Nephron (organoid): ENCODE measurements around the gene TXNRD3.
A peak's percentile ranks its signal among the peaks of the same experiment; 100 is the strongest.

ENCODE experiments used
- H3K27ac Mint-ChIP-seq, 3 experiments: 2 replicates each; pipeline ENCODE4 v1.8.0; 2020; ENCODE audit warnings: mixed read lengths in 3 of 3, mild to moderate bottlenecking in 2 of 3, moderate library complexity in 1 of 3
- H3K27me3 Mint-ChIP-seq: 2 replicates; pipeline ENCODE4 v1.8.0; 2021; ENCODE audit warnings: low read depth, mild to moderate bottlenecking, moderate library complexity, mixed read lengths
- H3K36me3 Mint-ChIP-seq: 2 replicates; pipeline ENCODE4 v1.8.0; 2020; ENCODE audit warnings: low read depth, mixed read lengths
- H3K4me1 Mint-ChIP-seq: 2 replicates; pipeline ENCODE4 v1.8.0; 2020; ENCODE audit warnings: mixed read lengths
- H3K4me3 Mint-ChIP-seq, 3 experiments: 2 replicates each; pipeline ENCODE4 v1.8.0; 2020; ENCODE audit warnings: mild to moderate bottlenecking in 3 of 3, mixed read lengths in 3 of 3, moderate library complexity in 2 of 3
- H3K9me3 Mint-ChIP-seq: 2 replicates; pipeline ENCODE4 v1.8.0; 2020; ENCODE audit warnings: mixed read lengths
- TF ChIP-seq, protein P1 (sequence below), 3 experiments: fragments of 200-600 bp; sonication (generic); IDR thresholded peaks; one replicate each; pipeline ENCODE4 v1.5.0; 2021; ENCODE audit warnings: antibody characterized with exemption in 3 of 3; ENCODE audit not compliant: unreplicated experiment in 3 of 3

The TXNRD3 gene

DNA sequence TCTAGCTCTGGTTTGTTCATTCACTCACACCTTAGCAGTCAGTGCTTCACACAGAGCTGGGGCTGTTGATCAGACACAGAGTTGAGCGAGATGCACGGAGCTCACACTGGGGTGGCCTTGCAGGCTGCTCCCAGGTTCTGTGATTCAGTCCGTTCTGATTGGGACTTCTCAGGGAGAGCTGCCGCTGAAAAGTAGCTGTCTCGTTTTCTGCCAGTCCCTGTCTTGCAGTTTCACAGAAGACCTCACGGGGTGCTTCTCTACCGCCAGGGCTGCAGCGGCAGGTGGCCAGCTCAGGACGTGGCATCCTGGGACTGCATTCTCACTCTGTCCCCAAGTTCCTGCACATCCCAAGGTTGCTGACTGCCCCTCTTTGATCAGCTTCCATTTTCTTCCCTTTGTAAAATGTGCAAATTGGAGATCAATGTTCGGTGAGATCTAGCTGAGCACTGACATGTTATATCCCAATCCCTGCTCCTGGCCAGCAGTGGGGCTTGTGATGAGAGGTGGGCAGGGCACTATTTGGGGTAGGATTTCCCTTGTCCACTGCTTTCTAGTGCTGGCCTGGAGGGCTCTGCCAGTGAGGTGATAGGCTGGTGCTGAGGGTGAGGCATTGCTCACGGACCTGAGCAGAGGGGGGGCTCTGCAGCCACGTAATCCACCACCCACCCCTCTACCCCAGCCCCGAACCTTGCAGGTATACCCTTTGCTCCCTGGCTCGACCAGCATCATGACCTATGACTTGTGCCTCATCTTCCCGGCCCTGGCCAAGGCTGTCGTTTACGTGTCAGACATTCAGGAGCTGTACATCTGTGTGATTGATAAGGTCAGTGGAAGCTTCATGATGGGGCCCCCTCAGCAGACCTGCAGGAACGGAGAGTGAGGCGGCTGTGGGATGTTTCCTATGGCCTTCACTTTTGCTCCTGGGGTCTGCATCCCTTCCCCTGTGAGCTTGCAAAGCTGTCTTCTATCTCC, 5.3 kb upstream of the TXNRD3 start:
- Mint-ChIP-seq H3K27me3 (peaks cover 65% of the 10 kb centered on the region), H3K4me3 (peak overlapping the region in 1 of 3 experiments; percentile 59), H3K27ac (no peak overlapping the region), H3K4me1 (no peaks in the 10 kb centered on the region), H3K9me3 (peaks cover 4% of the 10 kb centered on the region), H3K36me3 (no peaks in the 10 kb centered on the region)
- TF ChIP-seq, protein P1, sequence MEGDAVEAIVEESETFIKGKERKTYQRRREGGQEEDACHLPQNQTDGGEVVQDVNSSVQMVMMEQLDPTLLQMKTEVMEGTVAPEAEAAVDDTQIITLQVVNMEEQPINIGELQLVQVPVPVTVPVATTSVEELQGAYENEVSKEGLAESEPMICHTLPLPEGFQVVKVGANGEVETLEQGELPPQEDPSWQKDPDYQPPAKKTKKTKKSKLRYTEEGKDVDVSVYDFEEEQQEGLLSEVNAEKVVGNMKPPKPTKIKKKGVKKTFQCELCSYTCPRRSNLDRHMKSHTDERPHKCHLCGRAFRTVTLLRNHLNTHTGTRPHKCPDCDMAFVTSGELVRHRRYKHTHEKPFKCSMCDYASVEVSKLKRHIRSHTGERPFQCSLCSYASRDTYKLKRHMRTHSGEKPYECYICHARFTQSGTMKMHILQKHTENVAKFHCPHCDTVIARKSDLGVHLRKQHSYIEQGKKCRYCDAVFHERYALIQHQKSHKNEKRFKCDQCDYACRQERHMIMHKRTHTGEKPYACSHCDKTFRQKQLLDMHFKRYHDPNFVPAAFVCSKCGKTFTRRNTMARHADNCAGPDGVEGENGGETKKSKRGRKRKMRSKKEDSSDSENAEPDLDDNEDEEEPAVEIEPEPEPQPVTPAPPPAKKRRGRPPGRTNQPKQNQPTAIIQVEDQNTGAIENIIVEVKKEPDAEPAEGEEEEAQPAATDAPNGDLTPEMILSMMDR (IDR thresholded peaks at IDR 0.05; ENCODE audit: unreplicated experiment in 3 of 3) = no peak

DNA sequence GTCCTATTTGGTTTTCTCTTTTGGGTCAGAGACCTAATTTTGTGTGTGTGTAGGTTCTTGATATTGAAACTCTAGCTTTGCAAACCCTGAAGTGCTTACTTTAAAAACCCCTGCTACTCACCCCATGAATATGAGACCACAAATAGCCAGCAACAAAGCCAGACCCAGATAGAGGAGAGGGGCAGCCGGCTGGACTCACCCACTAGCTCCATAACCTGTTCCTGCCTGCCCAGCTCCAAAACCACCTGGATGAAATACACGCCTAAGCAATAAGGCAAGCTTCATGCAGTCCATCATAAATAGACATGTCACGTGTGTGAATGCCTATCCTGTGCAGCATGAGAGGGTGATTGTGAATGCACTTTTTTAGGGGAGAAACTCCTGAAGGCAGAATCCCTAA, 3.7 kb upstream of the TXNRD3 start:
- Mint-ChIP-seq H3K27ac (no peak overlapping the region), H3K4me3 (no peak overlapping the region), H3K27me3 (peaks cover 57% of the 10 kb centered on the region), H3K4me1 (peaks cover 1% of the 10 kb centered on the region), H3K36me3 (no peaks in the 10 kb centered on the region), H3K9me3 (peaks cover 4% of the 10 kb centered on the region)
- TF ChIP-seq, protein P1 (IDR thresholded peaks at IDR 0.05; ENCODE audit: unreplicated experiment in 3 of 3) = no peak

DNA sequence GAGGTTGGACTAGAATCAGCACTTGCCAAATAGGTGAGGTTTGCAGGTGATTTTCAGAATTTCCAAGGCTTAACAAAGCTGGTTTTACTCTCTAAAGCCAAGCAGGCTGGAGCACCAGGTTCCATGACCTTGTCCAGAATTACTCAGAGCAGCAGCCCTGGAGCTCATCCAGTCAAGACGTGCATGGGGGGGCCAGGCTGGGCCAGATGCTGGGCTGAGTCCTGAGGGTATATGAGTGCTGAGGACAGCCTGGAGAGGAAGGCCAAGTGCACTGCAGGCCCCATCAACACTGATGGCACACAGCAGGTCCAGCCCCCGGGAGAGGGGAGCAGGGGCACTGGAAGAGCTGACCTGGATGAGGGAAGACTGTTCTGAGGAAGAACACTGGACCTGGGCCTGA, 3.0 kb upstream of the TXNRD3 start:
- Mint-ChIP-seq H3K27me3 (peaks cover 52% of the 10 kb centered on the region), H3K36me3 (no peaks in the 10 kb centered on the region), H3K9me3 (peaks cover 4% of the 10 kb centered on the region), H3K27ac (no peak overlapping the region), H3K4me1 (peaks cover 8% of the 10 kb centered on the region), H3K4me3 (peak overlapping the region in 1 of 3 experiments; percentile 70)
- TF ChIP-seq, protein P1 (IDR thresholded peaks at IDR 0.05; ENCODE audit: unreplicated experiment in 3 of 3) = no peak

DNA sequence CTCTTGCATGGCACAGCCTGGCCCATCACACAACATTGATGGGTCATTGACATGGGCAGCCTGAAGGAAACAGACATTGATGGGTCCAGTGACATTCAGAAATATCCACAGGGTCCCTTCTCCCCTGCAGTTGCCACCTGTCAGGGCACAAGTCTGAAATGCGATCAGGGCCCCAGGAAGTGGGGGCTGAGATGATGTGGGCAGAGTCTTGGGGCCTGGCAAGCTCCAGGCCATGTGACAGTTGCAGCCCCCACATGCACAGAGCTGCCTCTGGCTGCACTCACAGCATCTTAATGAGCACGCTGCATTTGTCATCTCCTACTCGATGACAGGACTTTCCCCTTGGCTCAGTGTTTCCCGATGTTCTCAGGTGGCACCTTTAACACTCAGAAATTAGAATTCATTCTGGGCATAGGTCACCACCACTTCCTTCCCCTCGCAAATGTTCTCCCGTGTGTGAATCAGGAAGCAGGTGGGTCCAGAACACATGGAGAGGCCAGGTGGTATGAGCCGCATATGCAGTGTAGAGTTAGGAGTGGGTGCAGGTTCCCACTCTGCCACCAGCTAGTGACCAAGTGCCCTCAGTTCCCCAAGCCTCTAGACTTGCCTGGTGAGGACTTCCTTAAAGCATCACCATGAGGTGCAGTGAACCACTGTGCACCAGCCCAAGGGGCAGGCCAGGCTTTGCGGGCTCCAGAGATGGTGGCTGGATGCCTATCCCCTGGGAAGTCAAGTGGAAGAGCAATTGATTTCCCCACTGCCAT, 1.6 kb upstream of the TXNRD3 start:
- peak overlapping the region; percentile 3 to 72 (median 66) for H3K4me3 Mint-ChIP-seq
- peaks cover 8% of the 10 kb centered on the region for H3K4me1 Mint-ChIP-seq
- H3K36me3 Mint-ChIP-seq = no peaks in the 10 kb centered on the region
- H3K27ac Mint-ChIP-seq = no peak overlapping the region
- peaks cover 41% of the 10 kb centered on the region for H3K27me3 Mint-ChIP-seq
- TF ChIP-seq, protein P1 (IDR thresholded peaks at IDR 0.05; ENCODE audit: unreplicated experiment in 3 of 3) = no peak
- peaks cover 4% of the 10 kb centered on the region for H3K9me3 Mint-ChIP-seq

DNA sequence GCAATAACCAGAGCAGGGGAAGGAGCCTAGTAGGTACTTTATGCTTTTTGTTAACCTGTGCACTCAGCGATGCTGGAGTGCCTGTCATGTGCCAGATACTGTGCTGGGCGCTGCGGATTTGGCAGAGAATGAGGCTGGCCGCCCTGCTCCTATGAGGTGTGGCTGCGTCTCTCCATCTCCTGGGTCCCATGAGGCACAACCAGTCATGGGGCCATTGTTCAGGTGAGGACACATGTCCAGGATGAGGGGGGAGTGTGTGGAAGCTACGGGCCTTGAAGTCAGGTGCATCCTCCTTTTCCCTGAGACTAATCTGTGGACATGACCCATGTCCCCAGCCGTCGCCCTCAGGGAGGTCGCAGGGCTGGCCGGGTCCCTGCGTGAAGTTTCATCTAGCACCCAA, 963 bp upstream of the TXNRD3 start:
- H3K36me3 Mint-ChIP-seq = peaks cover under 1% of the 10 kb centered on the region
- H3K27ac Mint-ChIP-seq = no peak overlapping the region

More for the DNA sequence above, 963 bp upstream of the TXNRD3 start:
- peaks cover 35% of the 10 kb centered on the region for H3K27me3 Mint-ChIP-seq
- H3K4me3 Mint-ChIP-seq = peak overlapping the region; percentile 91 to 96 (median 96)
- H3K9me3 Mint-ChIP-seq = peaks cover 4% of the 10 kb centered on the region
- TF ChIP-seq, protein P1 (IDR thresholded peaks at IDR 0.05; ENCODE audit: unreplicated experiment in 3 of 3) = no peak
- peaks cover 8% of the 10 kb centered on the region for H3K4me1 Mint-ChIP-seq
